Progenitor cell of endocrine pancreas (in vitro differentiated cells): Measurements from ENCODE around the gene EMCN. TPM values are rescaled to one million over a fixed set of nuclear protein-coding genes. Genes with fewer than 3 reads are reported as not detected.

Experiments used
- DNase-seq: peaks from one replicate; pipeline ENCODE4 v3.0.0; 2021; ENCODE audit warnings: low spot score; ENCODE audit not compliant: unreplicated experiment
- H3K27ac Mint-ChIP-seq: 2 replicates; pipeline ENCODE4 v1.8.0; 2021; ENCODE audit warnings: mild to moderate bottlenecking, moderate library complexity, mixed read lengths
- H3K27me3 Mint-ChIP-seq: 2 replicates; pipeline ENCODE4 v1.8.0; 2021; ENCODE audit warnings: mixed read lengths
- H3K36me3 Mint-ChIP-seq: 2 replicates; pipeline ENCODE4 v1.8.0; 2022; ENCODE audit warnings: mixed read lengths; ENCODE audit not compliant: insufficient read depth
- H3K4me1 Mint-ChIP-seq: 2 replicates; pipeline ENCODE4 v1.8.0; 2021; ENCODE audit warnings: low read depth, mixed read lengths
- H3K4me3 Mint-ChIP-seq: 2 replicates; pipeline ENCODE4 v1.8.0; 2021; ENCODE audit warnings: low read depth, mild to moderate bottlenecking, moderate library complexity, mixed read lengths
- H3K9me3 Mint-ChIP-seq: 2 replicates; pipeline ENCODE4 v1.8.0; 2021; ENCODE audit warnings: low read depth, mixed read lengths
- total RNA-seq: library from RNA; stranded (reverse); gene quantifications from 2 replicates; pipeline ENCODE4 v1.2.1, GENCODE V29; 2021
- TF ChIP-seq, protein P1 (sequence below): fragments of 200-600 bp; sonication (generic); IDR thresholded peaks from one replicate; pipeline ENCODE4 v1.5.0; 2021; ENCODE audit warnings: antibody characterized with exemption, mild to moderate bottlenecking; ENCODE audit not compliant: unreplicated experiment

The EMCN gene
- total RNA-seq, 1 donor from 2014 or later: not detected

GRCh38 chr4:100348473-100348872 lies 169.3 kb downstream of the EMCN start:
- H3K9me3 Mint-ChIP-seq: peaks cover 2% of the 10 kb centered on the region
- no peaks in the 10 kb centered on the region for H3K4me1 Mint-ChIP-seq
- TF ChIP-seq, protein P1, sequence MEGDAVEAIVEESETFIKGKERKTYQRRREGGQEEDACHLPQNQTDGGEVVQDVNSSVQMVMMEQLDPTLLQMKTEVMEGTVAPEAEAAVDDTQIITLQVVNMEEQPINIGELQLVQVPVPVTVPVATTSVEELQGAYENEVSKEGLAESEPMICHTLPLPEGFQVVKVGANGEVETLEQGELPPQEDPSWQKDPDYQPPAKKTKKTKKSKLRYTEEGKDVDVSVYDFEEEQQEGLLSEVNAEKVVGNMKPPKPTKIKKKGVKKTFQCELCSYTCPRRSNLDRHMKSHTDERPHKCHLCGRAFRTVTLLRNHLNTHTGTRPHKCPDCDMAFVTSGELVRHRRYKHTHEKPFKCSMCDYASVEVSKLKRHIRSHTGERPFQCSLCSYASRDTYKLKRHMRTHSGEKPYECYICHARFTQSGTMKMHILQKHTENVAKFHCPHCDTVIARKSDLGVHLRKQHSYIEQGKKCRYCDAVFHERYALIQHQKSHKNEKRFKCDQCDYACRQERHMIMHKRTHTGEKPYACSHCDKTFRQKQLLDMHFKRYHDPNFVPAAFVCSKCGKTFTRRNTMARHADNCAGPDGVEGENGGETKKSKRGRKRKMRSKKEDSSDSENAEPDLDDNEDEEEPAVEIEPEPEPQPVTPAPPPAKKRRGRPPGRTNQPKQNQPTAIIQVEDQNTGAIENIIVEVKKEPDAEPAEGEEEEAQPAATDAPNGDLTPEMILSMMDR: no peak
- no peak overlapping the region for H3K4me3 Mint-ChIP-seq
- no peak for DNase-seq
- no peaks in the 10 kb centered on the region for H3K36me3 Mint-ChIP-seq
- H3K27ac Mint-ChIP-seq: no peak overlapping the region
- no peaks in the 10 kb centered on the region for H3K27me3 Mint-ChIP-seq

DNA sequence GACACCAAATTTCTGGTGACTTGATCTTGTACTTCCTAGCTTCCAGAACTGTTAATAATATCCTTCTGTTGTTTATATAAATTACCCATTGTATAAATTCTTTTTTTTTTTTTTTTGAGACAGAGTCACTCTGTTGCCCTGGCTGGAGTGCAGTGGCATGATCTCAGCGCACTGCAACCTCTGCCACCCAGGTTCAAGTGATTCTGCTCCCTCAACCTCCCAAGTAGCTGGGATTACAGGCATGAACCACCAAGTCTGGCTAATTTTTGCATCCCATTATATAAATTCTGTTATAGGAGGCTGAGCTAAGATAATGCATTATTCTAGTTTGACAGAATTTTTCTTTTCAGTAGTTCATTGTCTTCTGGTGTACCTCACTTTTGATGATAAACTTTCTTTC lies 170.6 kb downstream of the EMCN start:
- H3K27ac Mint-ChIP-seq: no peak overlapping the region
- no peaks in the 10 kb centered on the region for H3K36me3 Mint-ChIP-seq
- no peak for DNase-seq
- TF ChIP-seq, protein P1: no peak
- H3K4me3 Mint-ChIP-seq: no peak overlapping the region
- H3K27me3 Mint-ChIP-seq: no peaks in the 10 kb centered on the region
- H3K4me1 Mint-ChIP-seq: no peaks in the 10 kb centered on the region
- H3K9me3 Mint-ChIP-seq: peaks cover 2% of the 10 kb centered on the region

DNA sequence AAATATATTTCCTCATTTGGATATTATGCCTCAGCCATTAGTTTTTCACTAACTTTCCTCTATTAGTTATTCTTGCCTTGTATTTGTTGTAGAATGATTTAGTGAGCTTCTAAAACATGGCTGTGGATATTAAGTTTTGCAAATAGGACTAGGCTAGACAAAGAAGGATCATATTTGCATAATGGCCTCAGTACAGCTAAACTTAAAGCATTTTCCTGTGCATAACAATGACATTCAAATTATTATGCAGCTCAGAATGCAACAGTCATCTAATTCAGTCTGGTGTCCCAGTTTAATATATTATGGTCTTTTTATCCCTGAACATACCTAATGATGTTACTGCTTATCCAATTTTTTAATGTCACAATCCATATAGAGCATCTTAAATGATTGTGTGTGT lies 172.2 kb downstream of the EMCN start:
- Mint-ChIP-seq H3K36me3 (no peaks in the 10 kb centered on the region), H3K27me3 (no peaks in the 10 kb centered on the region), H3K27ac (no peak overlapping the region), H3K9me3 (no peaks in the 10 kb centered on the region), H3K4me1 (no peaks in the 10 kb centered on the region), H3K4me3 (no peak overlapping the region)
- no peak for DNase-seq
- TF ChIP-seq, protein P1: no peak
